C4-2B (cell line): ENCODE measurements around the gene NFYC.

Experiments used
- CTCF ChIP-seq: fragments of 450-650 bp; conservative IDR thresholded peaks from 2 replicates; pipeline ENCODE4 v1.5.1; 2017; ENCODE audit warnings: mild to moderate bottlenecking
- ZFX ChIP-seq: fragments of 450-650 bp; IDR thresholded peaks from 2 replicates; pipeline ENCODE4 v1.6.1; 2017

GRCh38 chr1:40789342-40789598 lies 97.8 kb downstream of the NFYC start:
- no peak for TF ChIP-seq CTCF
- TF ChIP-seq ZFX: no peak
